ENCODE results near the gene DPP4. TPM values are rescaled to one million over a fixed set of nuclear protein-coding genes. Genes with fewer than 3 reads are reported as not detected.

The DPP4 gene
- total RNA-seq, 1 experiment from 2014 or later: 2.8 TPM

GRCh38 chr2:162025121-162025911 lies 48.7 kb downstream of the DPP4 start:
- H4K91ac ChIP-seq (ENCODE audit: insufficient read length, low read depth, low read length): no peak overlapping the region
- H3K14ac ChIP-seq (ENCODE audit: insufficient read depth, low read length): no peak overlapping the region
- H3K27ac ChIP-seq (ENCODE audit: insufficient read length, low read depth, low read length): no peak overlapping the region
- no peak overlapping the region for H2BK20ac ChIP-seq (ENCODE audit: low read depth, low read length, poor library complexity, severe bottlenecking)
- H3K9ac ChIP-seq (ENCODE audit: extremely low read depth, insufficient read length, low read length): no peak overlapping the region
- Mint-ChIP-seq H3K4me3 (no peak overlapping the region), H3K36me3 (ENCODE audit: insufficient read depth in 1 of 3, low read depth in 3 of 3) (no peaks in the 10 kb centered on the region), H3K4me1 (peaks cover 9 to 10% of the 10 kb centered on the region in 2 experiments), H3K27me3 (ENCODE audit: low read depth) (no peaks in the 10 kb centered on the region), H3K27ac (peak overlapping the region in 2 of 3 experiments; percentile 32 to 49; a peak in 3 of 7 replicates), H3K9me3 (no peaks in the 10 kb centered on the region)
- no peak overlapping the region for H3K23ac ChIP-seq (ENCODE audit: insufficient read length, low read depth, low read length)
- H4K5ac ChIP-seq (ENCODE audit: insufficient read length, low read depth, low read length): no peak overlapping the region
- no peaks in the 10 kb centered on the region for H3K27me3 ChIP-seq (ENCODE audit: insufficient read depth, low read length)
- H3K79me1 ChIP-seq (ENCODE audit: insufficient read depth, low read depth, low read length, poor library complexity, severe bottlenecking): no peaks in the 10 kb centered on the region
- no peak for DNase-seq
- no peak overlapping the region for H2BK15ac ChIP-seq (ENCODE audit: low read depth, low read length)
- no peak overlapping the region for H3T11ph ChIP-seq (ENCODE audit: low read length)
- no peak overlapping the region for H4K8ac ChIP-seq (replicated peaks; ENCODE audit: insufficient read length, low read depth, low read length)
- H4K20me1 ChIP-seq (ENCODE audit: control insufficient read depth, insufficient read depth, insufficient read length): no peaks in the 10 kb centered on the region
- no peak overlapping the region for H2AK5ac ChIP-seq (ENCODE audit: insufficient read length, low read length)
- no peaks in the 10 kb centered on the region for H3K9me3 ChIP-seq (ENCODE audit: control insufficient read depth, low read depth, low read length)
- H3K4ac ChIP-seq (ENCODE audit: low read depth, low read length): no peak overlapping the region
- H3K4me2 ChIP-seq (ENCODE audit: insufficient read depth, insufficient read length, low read length): no peak overlapping the region
- H3K79me2 ChIP-seq (ENCODE audit: insufficient read depth, low read length): no peaks in the 10 kb centered on the region
- no peak overlapping the region for H3K56ac ChIP-seq (ENCODE audit: insufficient read length, low read depth, low read length)
- H2BK120ac ChIP-seq (ENCODE audit: low read depth, low read length, poor library complexity, severe bottlenecking): no peak overlapping the region
- no peak overlapping the region for H2BK5ac ChIP-seq (ENCODE audit: insufficient read length, low read length)
- no peak overlapping the region for H3K18ac ChIP-seq (ENCODE audit: insufficient read length, low read depth, low read length)
- H3K4me1 ChIP-seq (ENCODE audit: insufficient read depth, low read length): no peaks in the 10 kb centered on the region
- no peak overlapping the region for H2BK12ac ChIP-seq (ENCODE audit: insufficient read length, low read depth, low read length)
- no CpG with 5 or more reads among the region's 6 CpGs for whole genome bisulfite sequencing (ENCODE audit: extremely low coverage, insufficient read length, low lambda C conversion rate)
- no peaks in the 10 kb centered on the region for H3K23me2 ChIP-seq (ENCODE audit: insufficient read length, low read depth, low read length, poor library complexity, severe bottlenecking)
- no peak for TF ChIP-seq CTCF (conservative IDR thresholded peaks at IDR 0.05)
- H2AFZ ChIP-seq (ENCODE audit: low read length): no peak overlapping the region

Measured in H9 (cell line).